ENCODE results near the gene IL1B. TPM values are rescaled to one million over a fixed set of nuclear protein-coding genes. Genes with fewer than 3 reads are reported as not detected.

IL1B gene
- total RNA-seq, 2 experiments from 2014 or later = not detected

- H3K4me3 Mint-ChIP-seq = no peak overlapping the region
- H3K36me3 Mint-ChIP-seq (ENCODE audit: low read depth) = no peaks in the 10 kb centered on the region
Observed at GRCh38 chr2:112829961-112830681, 6.5 kb downstream of the IL1B start.

GRCh38 chr2:112829101-112829960, 7.2 kb downstream of the IL1B start:
- POLR2A ChIA-PET = interaction anchor here (1.4 kb wide), 1 partner anchor 45 kb away, joined by 3 read pairs; the partner anchor contains the start of gene IL1A
- Mint-ChIP-seq H3K4me1 (ENCODE audit: low read depth) (no peaks in the 10 kb centered on the region), H3K27ac (no peak overlapping the region), H3K27me3 (peaks cover 15% of the 10 kb centered on the region), H3K9me3 (no peaks in the 10 kb centered on the region), H3K4me3 (no peak overlapping the region), H3K36me3 (ENCODE audit: low read depth) (no peaks in the 10 kb centered on the region)
- TF ChIP-seq CTCF (IDR thresholded peaks at IDR 0.05) = no peak
- ATAC-seq (no peak), DNase-seq (no peak)
- CTCF ChIA-PET = interaction anchor here (0.6 to 1.5 kb wide), 4 partner anchors 10 to 112 kb away, joined by 3 read pairs; no protein-coding TSS in a partner anchor
- intact Hi-C loops (cut with micrococcal nuclease) = no loop called here

More at GRCh38 chr2:112829961-112830681, 6.5 kb downstream of the IL1B start:
- no peak for ATAC-seq
- no peak overlapping the region for H3K27ac Mint-ChIP-seq
- H3K9me3 Mint-ChIP-seq = no peaks in the 10 kb centered on the region
- no peak for DNase-seq
- ChIA-PET CTCF (interaction anchor here (0.6 to 1.5 kb wide), 4 partner anchors 9 to 112 kb away, joined by 3 read pairs; no protein-coding TSS in a partner anchor), POLR2A (no interaction called here)
- no peak for TF ChIP-seq CTCF (IDR thresholded peaks at IDR 0.05)
- peaks cover 15% of the 10 kb centered on the region for H3K27me3 Mint-ChIP-seq
- no peaks in the 10 kb centered on the region for H3K4me1 Mint-ChIP-seq (ENCODE audit: low read depth)
- intact Hi-C loops (cut with micrococcal nuclease) = no loop called here

GRCh38 chr2:112828251-112828691, 8.3 kb downstream of the IL1B start:
- POLR2A ChIA-PET = interaction anchor here (1.4 kb wide), 1 partner anchor 44 kb away, joined by 3 read pairs; the partner anchor contains the start of gene IL1A
- ATAC-seq (no peak), DNase-seq (no peak)
- Mint-ChIP-seq H3K27me3 (peaks cover 19% of the 10 kb centered on the region), H3K4me1 (ENCODE audit: low read depth) (peaks cover under 1% of the 10 kb centered on the region), H3K27ac (no peak overlapping the region), H3K4me3 (no peak overlapping the region), H3K9me3 (no peaks in the 10 kb centered on the region), H3K36me3 (ENCODE audit: low read depth) (no peaks in the 10 kb centered on the region)
- intact Hi-C loops (cut with micrococcal nuclease) = no loop called here
- TF ChIP-seq CTCF (IDR thresholded peaks at IDR 0.05) = no peak
- CTCF ChIA-PET = no interaction called here

GRCh38 chr2:112827604-112828185, 8.9 kb downstream of the IL1B start:
- Mint-ChIP-seq H3K27me3 (peaks cover 20% of the 10 kb centered on the region), H3K27ac (no peak overlapping the region), H3K36me3 (ENCODE audit: low read depth) (no peaks in the 10 kb centered on the region), H3K4me1 (ENCODE audit: low read depth) (peaks cover 2% of the 10 kb centered on the region), H3K9me3 (no peaks in the 10 kb centered on the region), H3K4me3 (no peak overlapping the region)
- POLR2A ChIA-PET = no interaction called here
- CTCF ChIA-PET = no interaction called here
- intact Hi-C loops (cut with micrococcal nuclease) = no loop called here
- DNase-seq = no peak
- ATAC-seq = no peak
- no peak for TF ChIP-seq CTCF (IDR thresholded peaks at IDR 0.05)

Data from activated CD8-positive, alpha-beta T cell treated with anti-CD3 and anti-CD28 coated beads for 36 hours (primary cell).